Measurements from ENCODE around the gene BCAS1.

GRCh38 chr20:54113566-54113965 lies 43.2 kb upstream of the BCAS1 start:
- TF ChIP-seq NFIC (IDR thresholded peaks at IDR 0.05; ENCODE audit: borderline replicate concordance) (no peak), USF2 (IDR thresholded peaks at IDR 0.05; ENCODE audit: borderline replicate concordance, low read depth, low read length) (no peak), POLR2AphosphoS5 (IDR thresholded peaks at IDR 0.05; ENCODE audit: low read depth, low read length) (no peak), CTCF (IDR thresholded peaks at IDR 0.05) (no peak), EZH2phosphoT487 (IDR thresholded peaks at IDR 0.05; ENCODE audit: borderline replicate concordance, low read depth) (no peak), RCOR1 (IDR thresholded peaks at IDR 0.05; ENCODE audit: low read length) (no peak), EP300 (IDR thresholded peaks at IDR 0.05; ENCODE audit: borderline replicate concordance in 1 of 2, low read depth in 1 of 2, low read length in 1 of 2) (no peak), SMC3 (IDR thresholded peaks at IDR 0.05; ENCODE audit: low read depth, low read length) (no peak), RAD21 (IDR thresholded peaks at IDR 0.05; ENCODE audit: low read length) (no peak), JUND (IDR thresholded peaks at IDR 0.05) (no peak)

Data from SK-N-SH (cell line).